Suprapubic skin (tissue), 4 donors: ENCODE results near the gene CYTH1. TPM values are rescaled to one million over a fixed set of nuclear protein-coding genes. Genes with fewer than 3 reads are reported as not detected.

Experiments
- DNase-seq, 2 donors: peaks; one replicate each; pipeline ENCODE4 v3.0.0-alpha.2; 2019; ENCODE audit warnings: low spot score in 2 of 2
- H3K27ac ChIP-seq: fragments of 200-600 bp; sonication (generic); one replicate; pipeline ENCODE4 v1.5.1; 2019
- H3K27me3 ChIP-seq: fragments of 200-600 bp; sonication (generic); one replicate; pipeline ENCODE4 v1.5.1; 2019
- H3K36me3 ChIP-seq: fragments of 200-600 bp; sonication (generic); one replicate; pipeline ENCODE4 v1.5.1; 2019
- H3K4me1 ChIP-seq: fragments of 200-600 bp; sonication (generic); one replicate; pipeline ENCODE4 v1.5.1; 2019
- H3K4me3 ChIP-seq: fragments of 200-600 bp; sonication (generic); one replicate; pipeline ENCODE4 v1.5.1; 2019; ENCODE audit warnings: mild to moderate bottlenecking
- H3K9me3 ChIP-seq: fragments of 200-600 bp; sonication (generic); one replicate; pipeline ENCODE4 v1.5.1; 2019
- CTCF ChIP-seq, 2 donors: fragments of 200-600 bp in 1 of 2; fragments of 450-650 bp in 1 of 2; sonication (generic) in 1 of 2; IDR thresholded peaks; one replicate each; pipeline ENCODE4 v1.5.1; 2016 to 2019; ENCODE audit warnings: antibody characterized with exemption in 2 of 2, mild to moderate bottlenecking in 1 of 2, moderate library complexity in 1 of 2
- EP300 ChIP-seq: sonication (generic); formaldehyde crosslinking; IDR thresholded peaks from one replicate; pipeline ENCODE4 v1.6.1; 2017; ENCODE audit warnings: antibody characterized with exemption
- POLR2A ChIP-seq, 2 donors: fragments of 450-650 bp; IDR thresholded peaks; one replicate each; pipeline ENCODE4 v1.6.1; 2017; ENCODE audit warnings: antibody characterized with exemption in 2 of 2, mild to moderate bottlenecking in 2 of 2, moderate library complexity in 2 of 2
- POLR2AphosphoS5 ChIP-seq, 3 donors: sonication (generic); formaldehyde crosslinking; IDR thresholded peaks; one replicate each; pipeline ENCODE4 v1.6.1; 2017; ENCODE audit warnings: antibody characterized with exemption in 3 of 3
- WGBS: methylation state at CpG from one replicate; pipeline ENCODE4 v1.1.5; 2018; 5-methylcytosine and 5-hydroxymethylcytosine counted together
- total RNA-seq, 4 donors: library from RNA; depleted of rRNA; stranded (reverse); fragments of >200 nt; gene quantifications; one replicate each; pipeline ENCODE4 v1.1.0, GENCODE V29; 2016

CYTH1 gene
- total RNA-seq, 4 donors from 2014 or later, result 57.6 to 88.6 (median 74.9) TPM

DNA sequence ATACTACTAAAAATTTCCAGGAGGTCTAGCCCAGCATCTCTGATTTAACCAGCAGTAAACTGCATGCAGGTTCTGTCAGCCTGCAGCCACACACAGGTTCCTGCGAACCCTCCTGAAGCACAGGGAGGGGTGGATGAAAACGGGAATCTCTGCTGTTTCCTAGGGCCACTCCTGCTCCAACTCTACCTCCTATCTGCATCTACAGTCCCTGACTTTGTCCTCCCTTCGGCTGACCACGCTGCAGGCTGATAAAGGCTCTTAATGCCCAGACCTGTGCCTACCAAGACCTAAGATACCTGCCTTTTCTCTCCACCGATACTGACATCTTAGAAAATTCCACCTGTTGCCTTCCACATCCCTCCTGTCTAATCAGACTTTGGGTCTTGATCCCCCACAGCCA, 50.2 kb downstream of the CYTH1 start:
- DNase-seq, result no peak
- TF ChIP-seq POLR2A (IDR thresholded peaks at IDR 0.05) (no peak), EP300 (no peak), CTCF (IDR thresholded peaks at IDR 0.05) (no peak), POLR2AphosphoS5 (IDR thresholded peaks at IDR 0.05) (no peak)
- Histone ChIP-seq H3K36me3 (no peaks in the 10 kb centered on the region), H3K4me1 (peaks cover 40% of the 10 kb centered on the region), H3K9me3 (no peaks in the 10 kb centered on the region), H3K4me3 (no peak overlapping the region), H3K27ac (no peak overlapping the region), H3K27me3 (no peaks in the 10 kb centered on the region)
- WGBS, result 82% methylated on average over 5 of the region's 5 CpGs

GRCh38 chr17:78729641-78730040, 52.4 kb downstream of the CYTH1 start:
- no peak overlapping the region for H3K4me3 ChIP-seq
- H3K36me3 ChIP-seq, result no peaks in the 10 kb centered on the region
- 85% methylated on average over 1 of the region's 1 CpG for WGBS
- TF ChIP-seq POLR2A (IDR thresholded peaks at IDR 0.05), result no peak
- TF ChIP-seq CTCF (IDR thresholded peaks at IDR 0.05), result no peak
- TF ChIP-seq EP300, result no peak
- TF ChIP-seq POLR2AphosphoS5 (IDR thresholded peaks at IDR 0.05), result no peak
- H3K4me1 ChIP-seq, result peaks cover 32% of the 10 kb centered on the region
- no peak overlapping the region for H3K27ac ChIP-seq
- H3K9me3 ChIP-seq, result no peaks in the 10 kb centered on the region
- no peak for DNase-seq
- H3K27me3 ChIP-seq, result no peaks in the 10 kb centered on the region

GRCh38 chr17:78728495-78728894, 53.6 kb downstream of the CYTH1 start:
- no peak overlapping the region for H3K27ac ChIP-seq
- H3K9me3 ChIP-seq, result no peaks in the 10 kb centered on the region
- no peaks in the 10 kb centered on the region for H3K36me3 ChIP-seq
- H3K27me3 ChIP-seq, result no peaks in the 10 kb centered on the region
- H3K4me3 ChIP-seq, result no peak overlapping the region
- DNase-seq, result no peak
- TF ChIP-seq POLR2AphosphoS5 (IDR thresholded peaks at IDR 0.05) (no peak), POLR2A (IDR thresholded peaks at IDR 0.05) (no peak), EP300 (no peak), CTCF (IDR thresholded peaks at IDR 0.05) (no peak)
- H3K4me1 ChIP-seq, result peaks cover 34% of the 10 kb centered on the region
- WGBS, result 95% methylated on average over 7 of the region's 7 CpGs

DNA sequence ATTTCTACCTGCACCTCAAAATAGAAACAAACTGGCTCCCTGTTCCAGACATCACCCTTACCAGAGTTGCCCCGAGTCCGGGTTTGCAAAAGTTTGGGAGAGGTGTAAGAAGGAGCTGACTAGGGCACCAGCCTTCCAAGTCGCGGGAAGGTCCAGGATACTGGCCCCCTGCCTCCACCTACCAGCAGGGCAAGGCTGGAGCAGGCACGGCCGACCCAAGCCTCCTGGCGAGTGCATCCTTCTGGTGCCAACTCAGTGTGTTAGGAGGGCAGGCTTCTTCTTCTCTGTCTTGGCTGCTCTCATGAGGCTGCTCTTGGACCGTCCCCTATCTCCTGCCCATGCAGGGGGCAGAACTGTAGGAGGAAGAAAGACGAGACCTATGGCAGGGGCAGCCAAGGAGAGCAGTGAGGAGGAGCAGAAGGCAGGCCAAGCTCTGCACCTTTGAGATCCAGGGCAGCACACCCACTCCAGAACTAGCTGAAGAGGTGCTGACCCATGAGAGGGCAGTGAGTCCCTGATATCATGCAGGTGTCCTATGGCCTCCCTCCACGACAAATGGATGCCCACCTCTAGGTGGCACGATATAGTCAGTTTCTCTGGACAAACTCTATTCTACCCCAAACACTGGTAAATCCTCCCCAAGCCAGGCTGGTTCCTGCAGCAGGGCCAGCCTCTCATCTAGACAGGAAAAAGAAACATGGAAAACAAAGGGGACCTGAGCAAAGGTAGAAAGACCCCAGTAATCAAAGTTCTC, 54.4 kb downstream of the CYTH1 start:
- peaks cover 34% of the 10 kb centered on the region for H3K4me1 ChIP-seq
- no peak for TF ChIP-seq CTCF (IDR thresholded peaks at IDR 0.05)
- TF ChIP-seq POLR2A (IDR thresholded peaks at IDR 0.05), result no peak
- no peak for TF ChIP-seq EP300
- no peak for TF ChIP-seq POLR2AphosphoS5 (IDR thresholded peaks at IDR 0.05)
- no peak overlapping the region for H3K4me3 ChIP-seq
- DNase-seq, result no peak
- H3K27ac ChIP-seq, result no peak overlapping the region
- WGBS, result 86% methylated on average over 11 of the region's 11 CpGs
- H3K27me3 ChIP-seq, result no peaks in the 10 kb centered on the region
- H3K9me3 ChIP-seq, result no peaks in the 10 kb centered on the region
- H3K36me3 ChIP-seq, result no peaks in the 10 kb centered on the region

- peaks cover 37% of the 10 kb centered on the region for H3K4me1 ChIP-seq
Observed at GRCh38 chr17:78727057-78727456, 55.0 kb downstream of the CYTH1 start.

More at GRCh38 chr17:78727057-78727456, 55.0 kb downstream of the CYTH1 start:
- Histone ChIP-seq H3K36me3 (no peaks in the 10 kb centered on the region), H3K4me3 (no peak overlapping the region), H3K27me3 (no peaks in the 10 kb centered on the region), H3K9me3 (no peaks in the 10 kb centered on the region), H3K27ac (no peak overlapping the region)
- no peak for DNase-seq
- TF ChIP-seq POLR2AphosphoS5 (IDR thresholded peaks at IDR 0.05) (no peak), POLR2A (IDR thresholded peaks at IDR 0.05) (no peak), CTCF (IDR thresholded peaks at IDR 0.05) (no peak), EP300 (no peak)
- WGBS, result 92% methylated on average over 5 of the region's 5 CpGs
